NOMO-1 (cell line): ENCODE data around the gene TECTB.
A peak's percentile ranks its signal among the peaks of the same experiment; 100 is the strongest.

ENCODE experiments used
- DNase-seq, 2 experiments: peaks; one replicate each; lab custom pipeline; 2025; ENCODE audit not compliant: unreplicated experiment in 2 of 2; lab: John Stamatoyannopoulos, UW

TECTB gene

DNA sequence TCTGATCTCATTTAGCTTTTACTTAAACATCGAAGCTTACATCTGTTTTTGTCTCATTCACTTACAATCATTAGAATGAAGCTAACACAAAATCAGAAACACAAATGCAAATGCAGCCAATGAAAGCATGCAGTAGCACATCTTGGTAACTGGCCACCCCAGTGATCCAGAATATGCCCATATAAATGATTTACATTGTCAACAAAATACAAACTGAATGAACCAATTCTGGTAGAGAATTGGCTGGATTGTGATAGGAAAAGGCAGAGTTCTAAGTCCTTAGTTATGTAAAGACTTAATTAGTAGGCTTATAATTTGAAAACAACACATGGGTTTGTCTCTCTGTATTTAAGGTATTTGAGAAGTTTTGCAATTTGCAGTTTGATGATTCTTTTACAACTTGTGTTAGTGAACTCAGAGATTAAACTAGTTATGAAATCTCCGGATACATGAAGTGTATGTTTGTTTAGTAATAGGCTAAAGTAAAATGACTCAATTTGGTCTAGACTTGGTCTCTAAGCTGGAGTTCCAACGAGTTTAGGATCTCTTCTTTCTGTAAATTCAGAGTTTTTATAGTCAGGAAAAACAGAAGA lies 21.2 kb downstream of the TECTB start:
- DNase-seq, result peak in 1 of 2 experiments; percentile 34

DNA sequence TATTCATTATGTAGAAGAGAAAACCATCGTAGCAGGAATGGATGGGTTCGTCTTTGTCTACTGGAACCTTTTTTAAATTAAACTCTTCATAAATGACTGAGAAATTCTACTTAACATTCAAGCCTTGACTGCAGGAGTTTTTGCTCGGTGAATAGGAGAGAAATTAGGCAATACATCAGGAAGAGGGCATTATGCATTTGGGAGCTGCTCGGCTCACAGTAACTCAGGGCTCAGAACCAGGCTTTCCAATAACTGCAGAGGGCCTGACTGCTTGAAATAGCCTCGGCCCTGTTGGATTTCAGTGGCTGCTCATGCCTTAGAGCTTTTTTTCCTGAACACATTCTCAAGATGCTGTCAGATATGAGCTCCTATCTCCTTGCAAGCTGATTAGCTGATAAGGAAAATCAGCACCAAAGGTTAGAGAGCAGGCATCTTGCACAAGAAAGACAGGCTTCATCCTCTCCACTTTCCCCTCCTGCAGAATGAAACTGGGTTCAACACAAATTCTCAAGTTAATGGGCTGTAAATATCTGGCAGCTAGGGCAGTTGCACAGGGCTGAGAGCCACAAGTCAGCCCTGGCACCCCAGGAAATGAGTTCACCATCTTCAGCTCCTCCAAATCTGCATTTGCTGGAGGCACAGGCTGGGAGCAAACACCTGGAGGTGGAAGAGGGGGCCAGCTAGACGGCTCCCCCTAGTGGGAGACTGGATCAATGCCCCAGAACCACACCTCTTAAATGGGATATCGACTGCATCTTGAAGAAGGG lies 24.3 kb downstream of the TECTB start:
- peak; percentile 36 to 57 for DNase-seq

DNA sequence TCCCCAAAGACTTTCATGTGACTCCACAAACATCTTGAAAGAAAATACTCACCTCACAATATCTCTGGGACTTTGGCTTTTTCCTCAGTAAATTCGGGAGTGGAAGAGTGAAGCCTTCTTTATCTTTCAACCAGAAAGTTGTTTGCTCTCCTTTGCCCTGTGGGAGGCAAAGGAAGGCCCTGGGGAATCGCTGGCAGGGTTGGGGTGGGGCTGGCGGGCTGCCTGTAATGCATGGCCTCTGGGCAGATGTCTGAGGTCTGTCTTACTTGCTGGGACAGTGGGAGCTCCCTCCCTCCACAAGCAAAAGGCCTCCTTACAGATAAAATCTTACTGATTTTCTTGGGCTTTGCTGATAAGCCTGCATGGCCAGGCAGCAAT lies 24.9 kb downstream of the TECTB start:
- DNase-seq, result no peak

DNA sequence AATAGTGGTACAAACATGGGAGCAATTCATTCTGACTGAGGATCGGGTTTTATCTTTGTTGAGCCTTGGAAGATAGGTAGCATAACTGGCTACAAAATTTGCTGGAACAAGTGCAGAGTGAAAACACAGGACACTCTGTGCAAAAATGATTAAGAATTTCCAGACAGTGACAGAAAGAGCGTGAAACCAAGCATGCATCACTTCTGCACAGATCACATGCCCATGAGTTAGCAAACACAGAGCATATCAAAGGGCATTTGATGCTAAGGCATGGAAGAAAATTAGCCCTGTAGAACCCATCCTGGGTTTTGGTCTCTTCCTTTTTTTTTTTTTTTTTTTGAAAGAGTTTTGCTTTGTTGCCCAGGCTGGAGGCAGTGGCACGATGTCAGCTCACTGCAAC lies 28.3 kb downstream of the TECTB start:
- DNase-seq, result no peak

DNA sequence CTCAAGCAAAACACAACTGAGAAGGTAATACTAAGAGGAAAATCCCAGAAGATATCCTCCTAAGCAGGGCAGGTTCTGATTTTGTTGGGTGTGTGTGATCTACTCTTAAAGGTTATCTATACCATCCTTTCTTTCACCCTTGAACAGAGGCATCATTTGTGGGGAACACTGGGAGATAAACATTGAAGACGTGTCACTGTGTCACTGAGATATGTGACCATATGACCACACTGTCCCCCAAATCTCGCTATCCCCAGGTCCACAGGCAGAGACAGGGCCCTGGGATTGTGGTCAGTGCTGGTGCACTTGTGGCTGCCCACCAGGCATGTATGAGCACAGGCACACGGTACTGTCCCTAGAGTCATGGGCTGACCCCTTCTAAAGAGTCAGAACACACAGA lies 30.0 kb downstream of the TECTB start:
- no peak for DNase-seq

DNA sequence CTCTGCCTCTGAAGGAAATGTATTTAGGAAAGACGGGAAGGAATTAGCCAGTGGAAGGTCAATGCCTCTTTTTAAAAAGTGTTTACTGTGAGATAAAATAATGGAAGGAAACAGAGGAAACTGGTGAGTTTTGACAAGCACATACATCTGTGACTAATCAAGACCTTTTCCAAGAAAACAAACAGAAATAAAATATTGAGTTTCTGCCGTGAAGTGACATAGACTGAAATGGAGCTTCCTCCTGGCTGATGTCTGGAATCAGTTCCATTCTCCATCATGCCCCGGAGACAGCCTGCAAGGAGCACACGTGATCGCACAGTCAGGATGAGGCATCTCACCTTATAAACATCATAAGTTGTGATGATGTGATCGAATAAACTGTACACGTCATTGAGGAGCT lies 30.7 kb downstream of the TECTB start:
- no peak for DNase-seq

DNA sequence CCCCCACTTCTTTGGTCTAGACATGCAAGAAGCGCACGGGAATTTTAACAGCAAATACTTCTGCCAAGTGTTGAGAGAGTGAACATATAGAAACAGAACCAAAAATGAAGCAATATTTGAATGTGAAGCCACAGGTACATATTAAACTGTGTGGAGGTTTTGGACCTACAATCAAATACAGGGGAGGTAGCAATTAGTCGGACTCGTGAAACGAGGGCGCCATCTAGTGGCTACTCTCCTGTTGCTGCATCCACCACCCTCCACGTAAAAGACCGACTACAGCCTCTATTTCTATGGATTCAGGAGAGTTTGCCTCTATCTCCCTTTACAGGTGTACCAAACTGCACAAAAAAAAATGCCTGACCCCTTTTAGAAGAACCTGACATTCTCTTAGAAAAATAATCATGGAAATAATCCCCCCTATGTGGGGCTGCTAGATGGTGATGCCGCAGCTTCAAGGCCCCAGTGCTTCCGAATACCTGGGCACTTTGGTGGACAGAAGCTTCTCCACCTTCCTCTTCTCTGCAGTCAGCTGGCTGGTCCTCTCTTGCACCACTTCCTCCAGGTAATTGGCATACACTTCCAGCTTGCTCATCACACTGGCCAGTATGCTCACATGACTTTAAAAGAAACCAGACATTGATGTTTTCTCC lies 31.7 kb downstream of the TECTB start:
- peak; percentile 29 to 48 for DNase-seq

DNA sequence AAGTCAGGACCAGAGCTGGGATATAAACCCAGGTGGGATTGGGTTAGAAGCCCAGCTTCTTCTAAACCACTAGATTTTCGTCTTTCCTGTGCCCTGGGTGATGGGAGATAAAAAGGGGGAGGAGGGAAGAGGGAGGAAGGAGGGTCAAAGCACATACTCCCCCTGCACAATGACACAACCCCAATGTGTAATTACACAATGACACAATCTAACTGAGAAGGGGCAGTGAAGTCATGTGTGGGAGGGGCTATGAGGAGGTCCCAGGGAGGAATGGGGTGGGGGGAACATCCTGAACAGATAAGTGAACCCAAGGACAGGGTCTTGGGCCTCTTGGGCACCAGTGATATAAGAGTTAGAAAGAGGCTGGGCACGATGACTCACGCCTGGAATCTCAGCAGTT lies 44.5 kb downstream of the TECTB start:
- DNase-seq, result no peak

DNA sequence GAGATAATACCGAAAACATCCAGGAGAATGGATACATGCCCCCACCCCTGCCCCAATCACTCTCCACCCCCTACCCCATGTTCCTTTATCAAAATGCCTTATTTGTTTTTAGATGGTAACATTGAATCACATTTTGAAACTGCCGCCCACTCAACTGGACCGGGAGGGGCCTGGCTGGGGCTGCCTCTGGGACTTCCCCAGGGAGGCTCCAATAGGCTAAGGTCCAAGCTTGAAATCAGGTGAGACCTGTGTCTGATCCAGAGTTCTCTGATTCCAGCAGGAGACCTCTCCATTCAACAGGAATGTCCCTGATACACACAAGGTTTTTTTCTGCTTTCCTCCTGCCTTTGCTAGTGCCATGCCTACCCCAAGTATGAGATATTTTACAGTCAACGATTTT lies 47.0 kb downstream of the TECTB start:
- no peak for DNase-seq

DNA sequence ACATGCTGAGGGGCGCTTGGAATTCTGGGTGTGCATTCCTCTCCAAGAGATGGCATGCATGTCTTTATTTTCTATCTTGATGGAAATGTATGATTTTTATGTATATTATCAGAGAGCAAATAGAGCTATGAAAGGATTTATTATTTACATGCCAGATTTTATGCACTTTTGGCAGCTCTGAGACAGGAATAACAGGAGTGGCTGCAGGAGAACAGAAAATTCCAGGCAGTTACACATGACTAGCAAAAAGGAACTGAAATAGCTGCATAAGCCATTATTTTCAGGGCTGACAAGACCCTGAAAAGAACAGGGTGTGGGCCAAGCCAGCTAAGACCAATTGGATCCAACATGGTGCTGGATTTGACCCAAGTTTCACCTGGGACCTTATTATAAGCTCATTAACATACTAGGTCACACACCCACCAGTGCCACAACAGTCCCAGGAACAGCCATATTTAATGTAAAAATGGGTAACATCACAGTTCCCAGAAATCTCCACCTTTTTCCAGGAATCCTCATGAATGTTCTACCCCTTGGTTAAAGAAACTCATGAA lies 47.5 kb downstream of the TECTB start:
- no peak for DNase-seq

DNA sequence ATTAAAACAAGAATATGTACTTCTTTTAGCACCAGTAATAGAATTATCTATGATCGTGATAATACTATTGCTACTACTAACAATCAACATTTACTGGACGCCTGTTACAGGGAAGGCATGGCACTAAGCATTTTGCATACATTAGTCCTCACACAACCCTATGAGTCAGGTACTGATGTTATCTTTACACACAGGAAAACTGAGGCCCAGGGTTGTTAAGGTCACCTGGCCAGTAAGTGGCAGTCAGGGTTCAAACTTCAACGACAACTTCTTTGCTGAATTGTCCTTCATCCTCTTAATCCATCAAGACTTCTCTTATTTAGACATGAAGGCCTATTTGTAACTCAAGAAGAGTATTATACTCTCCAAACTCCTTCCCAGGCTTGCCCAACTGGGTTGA lies 48.8 kb downstream of the TECTB start:
- DNase-seq, result no peak

DNA sequence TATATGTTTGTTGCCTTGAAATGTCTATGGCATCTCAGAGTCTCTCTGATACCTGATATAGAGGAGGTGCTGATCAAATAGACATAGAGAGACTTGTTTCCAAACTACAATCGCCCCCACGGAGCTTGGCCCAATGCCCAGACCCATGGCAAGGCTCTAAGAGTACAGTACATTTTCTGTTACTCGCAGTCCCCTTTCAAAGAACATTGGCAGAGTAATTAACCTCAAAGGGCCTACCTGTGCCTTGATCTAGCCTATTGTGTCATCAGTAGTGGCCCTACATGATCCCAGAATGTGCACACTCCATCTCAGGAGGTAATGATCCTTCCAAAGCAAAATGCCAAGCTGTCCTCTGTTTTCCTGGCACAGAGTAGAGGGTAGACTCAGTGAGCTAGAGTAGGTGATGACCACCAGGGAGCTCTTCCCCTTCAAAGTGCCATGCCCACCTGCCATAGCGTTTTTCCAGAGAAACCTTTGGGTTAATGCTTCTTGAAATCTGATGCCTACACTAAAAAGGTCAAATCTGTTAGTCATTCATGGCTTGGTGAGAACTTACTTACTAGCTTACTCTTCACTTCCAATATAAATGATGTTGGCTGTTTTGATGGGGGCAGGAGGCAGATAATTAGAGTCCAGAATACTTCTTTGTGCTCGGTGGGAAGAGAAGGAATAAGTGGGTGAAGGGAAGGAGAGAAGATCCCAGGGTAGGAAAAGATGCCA lies 49.5 kb downstream of the TECTB start:
- no peak for DNase-seq

DNA sequence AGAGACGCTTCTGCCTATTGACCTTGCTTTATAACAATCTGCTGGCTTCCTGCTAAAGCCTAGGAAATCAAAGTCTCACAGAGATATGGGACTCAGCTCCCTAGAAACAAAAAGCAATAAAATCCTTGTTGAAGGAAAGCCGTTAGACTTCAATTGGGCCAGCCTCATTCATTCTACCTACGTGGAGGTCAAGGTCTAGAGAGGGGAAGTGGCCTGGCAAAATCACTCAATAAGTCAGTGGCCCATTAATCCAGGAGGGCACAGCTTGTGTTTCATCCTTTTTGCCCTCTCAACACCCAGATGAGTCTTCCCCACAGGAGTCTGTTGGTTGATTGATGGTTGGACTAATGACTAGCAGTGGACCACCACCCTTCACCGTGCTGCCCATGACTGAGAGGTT lies 50.3 kb downstream of the TECTB start:
- no peak for DNase-seq

DNA sequence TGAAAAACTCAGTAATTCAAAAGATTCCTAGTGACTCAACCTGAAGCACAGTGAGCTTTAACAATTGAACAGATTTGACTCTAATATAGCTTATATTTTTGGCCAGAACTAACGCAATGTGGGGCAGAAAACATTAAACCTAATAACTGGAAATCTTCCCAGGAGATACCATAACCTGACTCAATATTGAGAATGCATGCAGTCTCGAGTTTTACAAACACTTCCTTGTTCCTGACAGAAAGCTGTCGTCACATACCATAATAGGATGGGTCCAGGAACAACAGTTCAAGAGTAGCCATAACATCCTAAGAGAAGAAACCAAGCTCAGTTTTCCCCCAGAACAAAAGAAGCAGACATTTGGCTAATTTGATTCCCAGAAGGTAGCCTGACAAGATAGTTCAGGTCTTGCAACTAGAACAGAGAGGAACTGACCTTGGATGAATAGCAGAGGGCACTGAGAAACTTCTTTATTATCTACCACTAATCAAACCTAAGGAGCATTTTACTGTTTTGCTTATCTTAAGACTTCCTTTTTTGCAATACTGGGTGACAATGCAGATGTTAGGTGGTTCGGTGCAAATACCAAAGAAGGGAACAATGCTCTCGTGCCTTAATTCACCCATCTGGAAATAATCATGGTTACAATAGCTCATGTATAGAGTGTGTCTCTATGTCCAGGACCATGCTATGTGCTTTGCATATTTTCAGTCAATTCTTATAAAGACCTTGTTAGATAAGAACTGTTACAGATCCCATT lies 52.1 kb downstream of the TECTB start:
- DNase-seq, result peak; percentile 59 to 79

DNA sequence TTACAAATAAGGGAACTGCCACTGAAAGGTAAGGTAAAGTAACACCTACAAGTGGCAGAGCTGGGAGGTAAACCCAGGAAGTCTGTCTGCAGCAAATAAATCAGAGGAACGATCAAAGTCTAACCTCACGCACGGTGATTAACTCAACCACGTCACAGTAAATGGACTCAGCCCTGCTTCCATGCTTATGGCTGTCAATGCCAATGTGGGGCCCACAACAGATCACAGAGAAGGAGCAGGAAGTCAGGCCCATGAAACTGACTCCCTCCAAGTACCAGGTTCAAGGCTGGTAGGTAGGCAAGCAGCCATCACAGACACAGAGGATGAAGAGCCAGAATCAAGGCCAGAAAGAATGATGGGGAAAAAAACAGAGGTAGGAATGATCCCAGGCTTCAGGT lies 52.7 kb downstream of the TECTB start:
- no peak for DNase-seq

DNA sequence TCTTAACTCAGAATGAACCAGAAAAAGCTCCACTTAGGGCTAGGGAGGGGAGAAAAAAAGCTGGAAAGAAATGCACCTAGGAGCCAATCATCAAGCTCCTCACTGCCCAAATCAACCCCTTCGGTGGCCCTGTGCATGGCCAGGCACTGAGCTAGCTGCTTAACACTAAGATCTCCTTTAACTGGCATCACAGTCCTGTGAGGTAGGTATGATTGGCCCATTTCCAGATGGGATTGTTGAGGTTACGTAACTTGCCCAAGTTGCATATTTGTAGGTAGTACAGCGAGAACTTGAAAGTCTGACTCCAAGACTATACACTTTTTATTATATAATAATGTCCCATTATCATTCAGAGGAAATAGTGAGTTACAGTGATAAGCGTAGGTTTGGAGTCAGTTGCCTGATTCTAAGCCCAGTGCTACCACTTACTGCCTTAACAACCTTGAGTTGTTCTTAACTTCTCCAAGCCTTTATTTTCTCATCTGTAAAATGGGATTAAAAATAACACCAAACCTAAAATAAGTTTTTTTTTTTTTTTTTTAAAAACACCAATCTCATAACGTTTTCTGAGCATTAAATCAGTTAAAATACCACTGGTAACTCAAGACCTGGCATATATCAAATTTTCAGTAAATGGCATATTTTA lies 53.5 kb downstream of the TECTB start:
- no peak for DNase-seq

DNA sequence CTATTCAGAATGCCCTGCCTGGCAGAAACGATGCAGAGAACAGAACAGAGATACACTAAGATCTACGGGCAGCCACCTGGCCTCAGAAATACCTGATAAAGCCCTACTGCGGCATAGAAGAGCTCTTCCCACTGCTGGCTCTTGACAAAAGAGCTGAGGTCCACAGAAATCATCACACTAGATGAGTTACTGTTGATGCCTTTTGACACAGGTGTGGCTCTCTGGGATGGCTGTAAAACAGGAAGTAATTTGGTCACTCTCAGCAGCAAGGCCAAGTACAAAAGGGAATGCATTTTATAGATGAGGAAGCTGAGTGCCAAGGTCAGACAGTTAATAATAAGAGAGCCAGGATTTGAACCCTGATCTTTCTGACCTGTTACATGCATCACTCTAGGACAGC lies 55.8 kb downstream of the TECTB start:
- DNase-seq, result no peak

DNA sequence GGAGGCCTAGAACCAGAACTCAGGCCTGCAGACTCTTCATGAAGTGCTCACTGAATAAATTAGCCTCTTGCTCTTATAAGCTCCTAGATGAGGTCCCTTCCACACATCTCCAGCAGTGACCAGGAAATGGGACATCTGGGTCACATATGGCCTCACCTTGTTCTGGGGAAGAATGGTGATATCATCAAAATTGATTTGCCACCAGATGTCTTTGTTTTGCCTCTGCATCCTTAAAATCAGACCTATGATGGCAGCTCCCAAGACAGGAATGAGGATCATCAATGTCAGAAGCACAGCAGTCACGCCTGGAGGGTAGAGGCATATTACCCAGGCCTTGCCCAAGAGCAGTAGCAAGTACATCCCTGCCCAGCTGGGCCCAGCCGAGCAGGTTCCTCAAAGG lies 57.4 kb downstream of the TECTB start:
- no peak for DNase-seq

DNA sequence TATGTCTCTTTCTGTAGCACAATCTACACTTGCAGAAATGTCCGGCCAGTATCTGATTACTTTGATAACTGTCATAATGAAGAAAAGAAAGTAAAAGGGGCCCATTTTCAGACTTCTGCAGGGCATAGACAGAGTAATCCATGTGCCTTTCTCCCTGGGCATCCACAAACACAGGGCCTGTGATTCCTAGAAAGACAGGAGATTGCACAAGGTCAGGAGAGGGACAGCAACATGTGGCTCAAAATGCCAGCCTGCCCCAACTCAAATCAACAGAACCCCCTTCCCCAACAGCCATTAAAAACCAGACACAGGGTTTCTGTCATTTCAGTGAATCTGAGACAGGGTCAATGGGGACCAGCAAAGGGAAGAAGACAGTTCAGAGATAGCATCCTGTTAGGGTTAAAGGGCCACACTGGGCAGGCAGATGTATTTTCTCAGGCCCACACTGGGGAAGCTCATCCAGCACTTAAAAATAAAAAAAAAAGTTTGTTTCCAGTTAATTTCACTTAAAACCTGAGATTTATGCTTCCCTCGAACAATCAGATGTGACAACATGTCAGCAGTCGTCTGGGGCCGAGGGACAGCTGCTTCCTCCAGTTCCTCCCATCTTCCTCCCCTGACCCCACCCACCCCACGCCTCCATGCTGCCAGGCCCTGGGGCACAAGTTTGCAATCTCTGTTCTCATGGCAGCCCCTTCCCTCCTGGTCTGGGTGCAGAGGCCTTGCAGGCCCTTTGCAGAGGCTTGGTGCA lies 60.0 kb downstream of the TECTB start:
- no peak for DNase-seq
